Ovary (tissue), 3 donors: ENCODE measurements around the gene SARM1.

Experiments
- POLR2A ChIP-seq: fragments of 450-650 bp; IDR thresholded peaks from one replicate; pipeline ENCODE4 v1.6.1; 2017; ENCODE audit warnings: antibody characterized with exemption, mild to moderate bottlenecking, moderate library complexity
- TF ChIP-seq, protein P1 (sequence below), 3 donors: fragments of 450-650 bp in 2 of 3; fragments of 200-600 bp in 1 of 3; IDR thresholded peaks; one replicate each; pipeline versions ENCODE4 v1.5.1 to v1.8.0; 2016 to 2022; ENCODE audit warnings: antibody characterized with exemption in 3 of 3, mild to moderate bottlenecking in 1 of 3
- donor health status: DM: no; HTN: no; CAD: no.

DNA sequence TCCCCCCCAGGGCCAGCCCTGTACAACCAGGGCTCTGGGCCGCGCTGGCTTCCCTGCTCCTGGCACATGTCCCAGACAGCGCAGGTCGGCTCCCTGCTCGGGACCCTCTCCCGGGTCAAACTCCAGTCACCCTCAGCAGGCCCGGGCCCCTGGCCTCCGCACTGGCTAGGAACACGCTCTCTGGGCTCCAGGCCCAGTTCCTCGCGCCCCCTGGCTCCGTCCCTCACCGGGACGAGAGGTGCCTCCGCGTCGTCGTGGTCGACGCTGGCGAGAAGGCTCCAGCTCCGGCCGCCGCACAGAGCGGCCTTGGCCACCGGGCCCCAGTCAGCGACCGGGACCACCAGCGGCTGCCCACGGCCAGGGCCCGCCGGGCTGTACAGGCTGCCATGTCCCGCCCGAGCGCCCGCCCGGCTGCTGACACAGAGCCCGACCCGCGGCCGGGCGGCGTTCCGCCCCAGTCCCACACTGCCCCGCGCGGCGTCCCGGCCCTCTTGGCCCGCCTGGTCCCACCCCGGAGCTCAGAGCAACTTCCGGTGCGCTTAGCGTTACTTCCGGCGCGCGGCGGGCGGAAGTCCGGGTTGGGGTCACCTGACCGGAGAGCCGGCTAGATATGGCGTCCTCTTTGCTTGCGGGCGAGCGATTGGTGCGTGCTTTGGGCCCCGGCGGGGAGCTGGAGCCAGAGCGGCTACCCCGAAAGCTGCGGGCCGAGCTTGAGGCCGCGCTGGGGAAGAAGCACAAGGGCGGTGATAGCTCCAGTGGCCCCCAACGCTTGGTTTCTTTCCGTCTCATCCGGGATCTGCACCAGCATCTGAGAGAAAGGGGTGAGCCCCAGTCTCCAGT lies 14.2 kb upstream of the SARM1 start, which contains the start of gene POLDIP2:
- TF ChIP-seq, protein P1, sequence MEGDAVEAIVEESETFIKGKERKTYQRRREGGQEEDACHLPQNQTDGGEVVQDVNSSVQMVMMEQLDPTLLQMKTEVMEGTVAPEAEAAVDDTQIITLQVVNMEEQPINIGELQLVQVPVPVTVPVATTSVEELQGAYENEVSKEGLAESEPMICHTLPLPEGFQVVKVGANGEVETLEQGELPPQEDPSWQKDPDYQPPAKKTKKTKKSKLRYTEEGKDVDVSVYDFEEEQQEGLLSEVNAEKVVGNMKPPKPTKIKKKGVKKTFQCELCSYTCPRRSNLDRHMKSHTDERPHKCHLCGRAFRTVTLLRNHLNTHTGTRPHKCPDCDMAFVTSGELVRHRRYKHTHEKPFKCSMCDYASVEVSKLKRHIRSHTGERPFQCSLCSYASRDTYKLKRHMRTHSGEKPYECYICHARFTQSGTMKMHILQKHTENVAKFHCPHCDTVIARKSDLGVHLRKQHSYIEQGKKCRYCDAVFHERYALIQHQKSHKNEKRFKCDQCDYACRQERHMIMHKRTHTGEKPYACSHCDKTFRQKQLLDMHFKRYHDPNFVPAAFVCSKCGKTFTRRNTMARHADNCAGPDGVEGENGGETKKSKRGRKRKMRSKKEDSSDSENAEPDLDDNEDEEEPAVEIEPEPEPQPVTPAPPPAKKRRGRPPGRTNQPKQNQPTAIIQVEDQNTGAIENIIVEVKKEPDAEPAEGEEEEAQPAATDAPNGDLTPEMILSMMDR (IDR thresholded peaks at IDR 0.05), result peak in 1 of 3 donors; percentile 41
- peak; percentile 91 for TF ChIP-seq POLR2A
